Spleen (tissue), 11 donors: ENCODE measurements around the gene MCHR1. TPM values are rescaled to one million over a fixed set of nuclear protein-coding genes. Genes with fewer than 3 reads are reported as not detected.
A peak's percentile ranks its signal among the peaks of the same experiment; 100 is the strongest.
"Not testable (repeated sequence)": the region's sequence is repeated elsewhere in the genome, so short reads cannot be mapped to it uniquely, and the experiment has no call there.

Source experiments
- DNase-seq: peaks from one replicate; pipeline ENCODE4 v3.0.0-alpha.2; 2020
- H3K27ac ChIP-seq, 8 donors: fragments of 200-600 bp; sonication (generic) in 7 of 8; 1 replicate in 4 of 8; 2 replicates in 4 of 8; pipeline versions ENCODE4 v1.5.0 to v1.8.0; 2016 to 2021; ENCODE audit warnings: inconsistent platforms in 4 of 8, mild to moderate bottlenecking in 4 of 8, moderate library complexity in 1 of 8
- H3K27me3 ChIP-seq, 7 donors: fragments of 200-600 bp; sonication (generic) in 6 of 7; replicated peaks in 1 of 7; 1 replicate in 4 of 7; 2 replicates in 3 of 7; pipeline versions ENCODE4 v1.5.0 to v1.8.0; 2016 to 2021; ENCODE audit warnings: inconsistent platforms in 3 of 7, mild to moderate bottlenecking in 1 of 7
- H3K36me3 ChIP-seq, 6 donors: fragments of 200-600 bp; sonication (generic) in 5 of 6; 1 replicate in 4 of 6; 2 replicates in 2 of 6; pipeline versions ENCODE4 v1.5.0 to v1.8.0; 2016 to 2021; ENCODE audit warnings: inconsistent platforms in 2 of 6
- H3K4me1 ChIP-seq, 6 donors: fragments of 200-600 bp; sonication (generic) in 5 of 6; 1 replicate in 3 of 6; 2 replicates in 3 of 6; pipeline versions ENCODE4 v1.5.0 to v1.8.0; 2016 to 2021; ENCODE audit warnings: inconsistent platforms in 3 of 6
- H3K4me3 ChIP-seq, 8 donors: fragments of 200-600 bp; sonication (generic) in 7 of 8; 1 replicate in 4 of 8; 2 replicates in 4 of 8; pipeline versions ENCODE4 v1.5.0 to v1.8.0; 2016 to 2021; ENCODE audit warnings: inconsistent platforms in 4 of 8, mild to moderate bottlenecking in 4 of 8, moderate library complexity in 2 of 8
- H3K9me3 ChIP-seq, 8 donors: fragments of 200-600 bp; sonication (generic) in 7 of 8; 1 replicate in 4 of 8; 2 replicates in 4 of 8; pipeline versions ENCODE4 v1.5.0 to v1.8.0; 2016 to 2021; ENCODE audit warnings: inconsistent platforms in 4 of 8
- POLR2A ChIP-seq, 3 donors: fragments of 450-650 bp; IDR thresholded peaks; one replicate each; pipeline ENCODE4 v1.5.1; 2017; ENCODE audit warnings: antibody characterized with exemption in 3 of 3, mild to moderate bottlenecking in 1 of 3
- POLR2AphosphoS5 ChIP-seq, 3 donors: sonication (generic); formaldehyde crosslinking; IDR thresholded peaks; one replicate each; pipeline ENCODE4 v1.5.1; 2017; ENCODE audit warnings: antibody characterized with exemption in 3 of 3
- WGBS, 5 donors: extraction: QIAGEN DNeasy Blood & Tissue Kit in 3 of 5; methylation state at CpG; one replicate each; pipeline versions ENCODE4 v1.1.5 to v1.1.7; 2013 to 2018; 5-methylcytosine and 5-hydroxymethylcytosine counted together
- intact Hi-C: fragments of 100-400 bp; cut with DNase I; formaldehyde crosslinking; loops from one replicate; pipeline ENCODE4 v1.15.0; 2023; ENCODE audit warnings: low total_unique reads
- polyA plus RNA-seq, 3 donors: library from polyadenylated mRNA; stranded (reverse); fragments of 200-250 nt; gene quantifications; one replicate each; pipeline ENCODE4 v1.2.1, GENCODE V29; 2013
- total RNA-seq, 7 donors: library from RNA; depleted of rRNA in 3 of 7; stranded (reverse); fragments of >200 nt in 3 of 7; fragmentation: NEBNext Ultra II Directional in 4 of 7; extraction: Animal tissue kit (Norgen Biotek cat#: 25700) in 4 of 7; gene quantifications; one replicate each; pipeline versions ENCODE4 v1.1.0 to v1.2.1, GENCODE V29; 2016 to 2021
- TF ChIP-seq, protein P1 (sequence below), 11 experiments: fragments of 200-600 bp in 7 of 11; fragments of 450-650 bp in 4 of 11; sonication (generic) in 4 of 11; IDR thresholded peaks in 8 of 11; conservative IDR thresholded peaks in 3 of 11; 1 replicate in 7 of 11; 2 replicates in 4 of 11; pipeline versions ENCODE4 v1.4.0 to v1.8.0; 2016 to 2021; ENCODE audit warnings: antibody characterized with exemption in 11 of 11, inconsistent platforms in 4 of 11, mild to moderate bottlenecking in 1 of 11
- donor health status: healthy with polysubstance abuse.
- donor health status: DM: no; HTN: no; CAD: no; lungs with moderate emphysema.
- donor health status: DM: no; HTN: no; CAD: no.
- donor health status: Bipolar disorder and iron deficiency.
- donor health status: healthy.
- donor health status: DM: no; HTN: no; CAD: no.
- donor health status: DM: yes; HTN: yes; CAD: no.

The MCHR1 gene
- total and polyA plus RNA-seq, 10 donors: 0.10 to 0.70 (median 0.23) TPM; not detected in 5

DNA sequence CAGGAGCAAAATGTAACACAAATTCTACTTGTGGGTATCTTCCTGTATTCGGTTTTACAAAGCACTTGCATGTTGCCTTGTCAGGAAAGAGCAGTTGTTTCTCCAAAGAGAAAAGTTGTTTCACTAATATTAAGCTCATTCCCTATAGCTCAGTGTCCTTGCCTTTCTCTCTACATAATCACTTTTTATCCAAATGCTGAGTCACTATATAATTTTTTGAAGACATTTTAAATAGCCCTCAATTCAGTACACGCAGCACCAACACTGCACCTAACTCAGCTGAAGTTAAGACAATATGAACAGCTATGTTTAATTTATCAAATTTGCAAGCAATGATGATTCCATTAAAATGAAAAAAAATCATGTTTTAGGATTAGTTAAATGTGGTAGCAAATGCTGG lies 28.2 kb upstream of the MCHR1 start:
- intact Hi-C loops: no loop called here
- no peaks in the 10 kb centered on the region for H3K36me3 ChIP-seq
- peak overlapping the region; percentile 68 to 95 (median 88) for H3K27ac ChIP-seq
- DNase-seq: no peak
- H3K9me3 ChIP-seq: no peaks in the 10 kb centered on the region
- H3K4me1 ChIP-seq: peaks cover 0 to 56% (median 13%) of the 10 kb centered on the region in 6 donors
- 60 to 81% (median 65%) methylated on average over 2 of the region's 2 CpGs for WGBS, 5 donors
- no peak for TF ChIP-seq POLR2A (IDR thresholded peaks at IDR 0.05)
- no peak for TF ChIP-seq POLR2AphosphoS5 (IDR thresholded peaks at IDR 0.05)
- TF ChIP-seq, protein P1, sequence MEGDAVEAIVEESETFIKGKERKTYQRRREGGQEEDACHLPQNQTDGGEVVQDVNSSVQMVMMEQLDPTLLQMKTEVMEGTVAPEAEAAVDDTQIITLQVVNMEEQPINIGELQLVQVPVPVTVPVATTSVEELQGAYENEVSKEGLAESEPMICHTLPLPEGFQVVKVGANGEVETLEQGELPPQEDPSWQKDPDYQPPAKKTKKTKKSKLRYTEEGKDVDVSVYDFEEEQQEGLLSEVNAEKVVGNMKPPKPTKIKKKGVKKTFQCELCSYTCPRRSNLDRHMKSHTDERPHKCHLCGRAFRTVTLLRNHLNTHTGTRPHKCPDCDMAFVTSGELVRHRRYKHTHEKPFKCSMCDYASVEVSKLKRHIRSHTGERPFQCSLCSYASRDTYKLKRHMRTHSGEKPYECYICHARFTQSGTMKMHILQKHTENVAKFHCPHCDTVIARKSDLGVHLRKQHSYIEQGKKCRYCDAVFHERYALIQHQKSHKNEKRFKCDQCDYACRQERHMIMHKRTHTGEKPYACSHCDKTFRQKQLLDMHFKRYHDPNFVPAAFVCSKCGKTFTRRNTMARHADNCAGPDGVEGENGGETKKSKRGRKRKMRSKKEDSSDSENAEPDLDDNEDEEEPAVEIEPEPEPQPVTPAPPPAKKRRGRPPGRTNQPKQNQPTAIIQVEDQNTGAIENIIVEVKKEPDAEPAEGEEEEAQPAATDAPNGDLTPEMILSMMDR (IDR thresholded peaks at IDR 0.05 in 8 of 11, conservative IDR thresholded peaks at IDR 0.05 in 3 of 11): no peak
- peak overlapping the region in 2 of 8 donors; percentile 52 to 70 for H3K4me3 ChIP-seq
- H3K27me3 ChIP-seq: no peaks in the 10 kb centered on the region

DNA sequence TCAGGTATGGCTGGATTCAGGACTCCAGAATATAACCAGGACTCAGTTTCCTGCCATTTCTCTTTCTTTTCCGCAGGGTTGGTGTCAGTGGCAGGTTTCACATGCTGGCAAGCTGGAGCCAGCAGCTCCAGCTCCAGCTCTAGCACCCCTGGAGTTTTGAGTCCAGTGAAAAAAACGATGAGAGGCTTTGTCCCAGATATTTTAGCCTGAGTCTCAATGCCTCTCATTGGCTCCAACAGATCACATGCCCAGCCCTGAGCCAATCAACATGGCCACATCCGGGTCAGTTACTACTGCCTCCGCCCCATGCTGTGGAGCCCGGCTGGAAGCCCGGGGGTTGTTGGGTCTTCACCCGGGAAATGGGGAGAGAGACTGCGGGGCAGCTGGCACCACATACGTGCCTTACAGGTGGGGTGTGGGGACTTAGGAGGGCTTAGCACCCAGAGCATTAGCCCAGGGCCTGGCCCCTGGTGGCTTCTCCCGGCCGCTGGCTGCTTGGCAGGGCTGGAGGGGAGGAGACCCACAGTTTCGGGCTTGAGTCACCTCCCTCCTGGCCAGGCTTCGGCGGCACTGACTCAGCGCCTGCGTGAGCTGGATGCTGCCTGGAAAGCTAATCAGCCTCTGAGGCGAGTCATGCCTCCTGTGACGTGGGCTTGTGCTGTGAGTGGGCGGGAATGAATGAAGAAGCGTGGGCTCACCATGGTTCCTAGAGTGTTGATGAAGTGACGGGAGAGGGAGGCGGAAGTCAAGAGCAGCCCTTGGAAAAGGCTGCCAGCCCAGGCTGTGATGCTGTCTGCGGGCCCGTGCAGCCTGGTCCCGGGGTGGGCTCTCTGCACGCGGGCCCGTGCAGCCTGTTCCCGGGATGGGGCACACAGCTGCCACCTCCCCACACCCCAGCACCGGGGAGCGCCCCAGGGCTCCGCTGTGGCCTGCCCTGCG lies 27.5 kb upstream of the MCHR1 start:
- peaks cover 0 to 48% (median 5%) of the 10 kb centered on the region in 6 donors for H3K4me1 ChIP-seq
- TF ChIP-seq POLR2A (IDR thresholded peaks at IDR 0.05) (peak in 1 of 3 donors; percentile 39), POLR2AphosphoS5 (IDR thresholded peaks at IDR 0.05) (peak; percentile 77 to 94 (median 85))
- TF ChIP-seq, protein P1 (IDR thresholded peaks at IDR 0.05 in 8 of 11, conservative IDR thresholded peaks at IDR 0.05 in 3 of 11): no peak
- H3K4me3 ChIP-seq: peak overlapping the region in 7 of 8 donors; percentile 19 to 70 (median 36)
- no peaks in the 10 kb centered on the region for H3K36me3 ChIP-seq
- WGBS, 5 donors: 50 to 77% (median 66%) methylated on average over 20 to 33 of the region's 33 CpGs
- DNase-seq: peak; percentile 90
- no peaks in the 10 kb centered on the region for H3K9me3 ChIP-seq
- no peaks in the 10 kb centered on the region for H3K27me3 ChIP-seq
- H3K27ac ChIP-seq: peak overlapping the region; percentile 68 to 95 (median 88)
- intact Hi-C loops: no loop called here

DNA sequence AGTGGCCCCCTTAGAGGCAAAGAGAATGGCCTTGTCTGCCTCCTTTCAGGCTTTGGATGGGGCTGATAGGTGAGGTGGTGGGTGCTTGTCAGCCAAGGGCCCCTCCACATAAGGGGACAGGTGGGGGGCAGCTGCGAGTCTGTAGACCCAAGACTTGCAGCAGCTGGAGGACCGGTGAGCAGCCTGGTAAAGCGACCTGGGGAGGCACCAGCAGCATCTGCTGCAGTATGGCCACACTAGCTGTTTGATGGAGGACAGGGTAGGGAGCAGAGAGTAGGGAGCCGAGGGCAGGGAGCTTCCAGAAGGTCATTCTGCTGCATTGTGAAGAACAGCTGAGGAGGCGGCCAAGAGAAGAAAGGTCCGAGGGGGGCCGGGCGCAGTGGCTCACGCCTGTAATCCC lies 25.9 kb upstream of the MCHR1 start:
- Histone ChIP-seq H3K27me3 (no peaks in the 10 kb centered on the region), H3K4me1 (peaks cover 0 to 39% (median 4%) of the 10 kb centered on the region in 6 donors), H3K4me3 (no peak overlapping the region), H3K36me3 (no peaks in the 10 kb centered on the region), H3K27ac (no peak overlapping the region), H3K9me3 (no peaks in the 10 kb centered on the region)
- 93 to 97% (median 95%) methylated on average over 9 of the region's 9 CpGs for whole genome bisulfite sequencing, 5 donors
- no peak for DNase-seq
- TF ChIP-seq POLR2A (IDR thresholded peaks at IDR 0.05): no peak
- no peak for TF ChIP-seq POLR2AphosphoS5 (IDR thresholded peaks at IDR 0.05)
- TF ChIP-seq, protein P1 (IDR thresholded peaks at IDR 0.05 in 8 of 11, conservative IDR thresholded peaks at IDR 0.05 in 3 of 11): no peak
- intact Hi-C loops: no loop called here

DNA sequence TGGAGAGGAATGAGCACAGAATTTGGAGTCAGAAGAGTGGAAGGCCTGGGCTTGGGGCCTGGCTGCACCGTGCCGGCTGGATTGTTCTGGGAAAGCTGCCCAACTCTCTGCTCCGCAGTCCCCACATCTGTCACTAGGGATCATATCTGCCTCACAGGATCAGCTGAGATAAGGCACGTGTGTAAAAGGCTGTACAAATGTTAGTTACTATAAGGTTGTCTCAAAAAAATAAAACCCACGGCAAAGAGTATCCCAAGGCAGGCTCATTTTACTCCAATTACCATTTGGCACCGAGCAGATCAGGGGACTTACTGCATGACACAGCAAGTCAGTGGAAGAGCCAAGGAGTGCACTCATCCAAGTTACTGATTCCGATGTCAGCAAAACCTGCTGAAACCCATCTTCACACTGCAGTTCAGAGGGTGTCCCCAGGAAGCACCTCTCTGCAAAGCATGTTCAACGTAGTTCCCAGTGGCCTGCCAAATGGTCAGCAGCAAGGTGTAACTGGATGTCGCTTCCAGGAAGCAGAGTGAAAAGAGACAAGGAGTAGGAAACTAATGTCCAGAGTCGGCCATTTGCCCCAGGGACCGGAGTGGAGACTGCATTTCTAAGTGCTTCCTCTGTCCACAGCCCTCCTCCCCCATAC lies 24.6 kb upstream of the MCHR1 start:
- Histone ChIP-seq H3K27ac (peak overlapping the region in 7 of 8 donors; percentile 14 to 44 (median 23)), H3K4me3 (no peak overlapping the region), H3K9me3 (no peaks in the 10 kb centered on the region), H3K4me1 (peaks cover 0 to 39% (median 4%) of the 10 kb centered on the region in 6 donors), H3K27me3 (no peaks in the 10 kb centered on the region), H3K36me3 (no peaks in the 10 kb centered on the region)
- intact Hi-C loops: no loop called here
- TF ChIP-seq POLR2AphosphoS5 (IDR thresholded peaks at IDR 0.05) (peak in 1 of 3 donors; percentile 13), POLR2A (IDR thresholded peaks at IDR 0.05) (no peak)
- TF ChIP-seq, protein P1 (IDR thresholded peaks at IDR 0.05 in 8 of 11, conservative IDR thresholded peaks at IDR 0.05 in 3 of 11): peak in 3 of 11 experiments; percentile 8 to 44 (median 18)
- WGBS, 5 donors: 47 to 76% (median 61%) methylated on average over 11 of the region's 11 CpGs
- DNase-seq: no peak

DNA sequence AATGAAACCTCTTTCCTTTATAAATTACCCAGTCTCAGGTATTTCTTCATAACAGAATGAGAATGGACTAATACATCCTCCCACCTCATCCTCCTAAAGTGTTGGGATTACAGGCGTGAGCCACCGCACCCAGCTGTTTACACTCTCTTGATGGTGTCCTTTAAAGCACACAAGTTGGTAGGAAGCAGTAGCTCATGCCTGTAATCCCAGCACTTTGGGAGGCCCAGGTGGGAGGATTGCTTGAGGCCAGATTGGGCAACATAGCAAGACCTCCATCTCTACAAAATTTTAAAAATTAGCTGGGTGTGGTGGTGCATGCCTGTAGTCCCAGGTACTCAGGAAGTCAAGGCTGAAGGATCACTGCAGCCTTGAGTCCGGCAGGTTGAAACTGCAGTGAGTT lies 23.3 kb upstream of the MCHR1 start:
- WGBS, 5 donors: 87 to 96% (median 90%) methylated on average over 3 of the region's 3 CpGs
- H3K36me3 ChIP-seq, H3K9me3 ChIP-seq, H3K27ac ChIP-seq, H3K4me3 ChIP-seq, H3K27me3 ChIP-seq, intact Hi-C loops, DNase-seq: not testable (repeated sequence)
- peaks cover 0 to 44% (median 6%) of the 10 kb centered on the region in 6 donors for H3K4me1 ChIP-seq

DNA sequence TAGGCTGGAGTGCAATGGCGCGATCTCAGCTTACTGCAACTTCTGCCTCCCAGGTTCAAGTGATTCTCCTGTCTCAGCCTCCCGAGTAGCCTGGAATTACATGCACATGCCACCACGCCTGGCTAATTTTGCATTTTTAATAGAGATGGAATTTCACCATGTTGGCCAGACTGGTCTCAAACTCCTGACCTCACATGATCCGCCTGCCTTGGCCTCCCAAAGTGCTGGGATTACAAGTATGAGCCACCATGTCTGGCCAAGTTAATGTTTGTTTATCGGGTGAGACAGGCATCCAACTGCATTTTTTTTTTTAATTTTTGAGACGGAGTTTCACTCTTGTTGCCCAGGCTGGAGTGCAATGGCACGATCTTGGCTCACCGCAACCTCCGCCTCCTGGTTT lies 22.6 kb upstream of the MCHR1 start:
- peaks cover 0 to 43% (median 7%) of the 10 kb centered on the region in 6 donors for H3K4me1 ChIP-seq
- intact Hi-C loops, H3K36me3 ChIP-seq, H3K9me3 ChIP-seq, H3K27me3 ChIP-seq, H3K27ac ChIP-seq, H3K4me3 ChIP-seq, DNase-seq: not testable (repeated sequence)
- WGBS, 5 donors: 92 to 98% (median 96%) methylated on average over 10 of the region's 10 CpGs
